Endothelial cell (in vitro differentiated cells): ENCODE data around the gene B4GALNT1. TPM values are rescaled to one million over a fixed set of nuclear protein-coding genes. Genes with fewer than 3 reads are reported as not detected.
A peak's percentile ranks its signal among the peaks of the same experiment; 100 is the strongest.

ENCODE experiments used
- DNase-seq: peaks from one replicate; pipeline ENCODE4 v3.0.0; 2021; ENCODE audit warnings: low spot score
- H3K27ac Mint-ChIP-seq: one replicate; pipeline ENCODE4 v1.8.0; 2021; ENCODE audit warnings: mixed read lengths, inconsistent platforms; ENCODE audit not compliant: unreplicated experiment
- H3K27me3 Mint-ChIP-seq: one replicate; pipeline ENCODE4 v1.8.0; 2021; ENCODE audit warnings: mild to moderate bottlenecking, moderate library complexity, mixed read lengths, inconsistent platforms; ENCODE audit not compliant: unreplicated experiment
- H3K36me3 Mint-ChIP-seq: one replicate; pipeline ENCODE4 v1.8.0; 2021; ENCODE audit warnings: mild to moderate bottlenecking, low read depth, mixed read lengths, inconsistent platforms; ENCODE audit not compliant: unreplicated experiment
- H3K4me1 Mint-ChIP-seq: one replicate; pipeline ENCODE4 v1.8.0; 2021; ENCODE audit warnings: mild to moderate bottlenecking, mixed read lengths, inconsistent platforms; ENCODE audit not compliant: unreplicated experiment
- H3K4me3 Mint-ChIP-seq: one replicate; pipeline ENCODE4 v1.8.0; 2021; ENCODE audit warnings: mild to moderate bottlenecking, mixed read lengths, inconsistent platforms; ENCODE audit not compliant: unreplicated experiment
- H3K9me3 Mint-ChIP-seq: one replicate; pipeline ENCODE4 v1.8.0; 2021; ENCODE audit warnings: mixed read lengths, inconsistent platforms; ENCODE audit not compliant: unreplicated experiment
- CTCF ChIP-seq: fragments of 200-600 bp; sonication (generic); IDR thresholded peaks from one replicate; pipeline ENCODE4 v1.5.0; 2021; ENCODE audit warnings: antibody characterized with exemption; ENCODE audit not compliant: unreplicated experiment
- total RNA-seq: library from RNA; stranded (reverse); fragmentation: NEBNext Ultra II Directional; extraction: Animal tissue kit (Norgen Biotek cat#: 25700); gene quantifications from one replicate; pipeline ENCODE4 v1.2.1, GENCODE V29; 2021; ENCODE audit not compliant: unreplicated experiment

Gene B4GALNT1
- total RNA-seq, 1 donor from 2014 or later, result 1.3 TPM

- H3K27me3 Mint-ChIP-seq, result peaks cover 12% of the 10 kb centered on the region
- H3K4me3 Mint-ChIP-seq, result peak overlapping the region; percentile 37
- peaks cover 20% of the 10 kb centered on the region for H3K4me1 Mint-ChIP-seq
- no peak overlapping the region for H3K27ac Mint-ChIP-seq
- DNase-seq, result no peak
- TF ChIP-seq CTCF, result no peak
- peaks cover 47% of the 10 kb centered on the region for H3K36me3 Mint-ChIP-seq
- no peaks in the 10 kb centered on the region for H3K9me3 Mint-ChIP-seq
These were observed 30.5 kb downstream of the B4GALNT1 start for GRCh38 chr12:57602544-57602943.

- no peaks in the 10 kb centered on the region for H3K9me3 Mint-ChIP-seq
- H3K27ac Mint-ChIP-seq, result no peak overlapping the region
- H3K4me3 Mint-ChIP-seq, result no peak overlapping the region
- H3K27me3 Mint-ChIP-seq, result peaks cover 9% of the 10 kb centered on the region
- no peak for DNase-seq
- H3K36me3 Mint-ChIP-seq, result peaks cover 53% of the 10 kb centered on the region
- H3K4me1 Mint-ChIP-seq, result peaks cover 15% of the 10 kb centered on the region
- no peak for TF ChIP-seq CTCF
These were observed 32.6 kb downstream of the B4GALNT1 start for GRCh38 chr12:57600395-57600794.

- peaks cover 20% of the 10 kb centered on the region for H3K36me3 Mint-ChIP-seq
- H3K4me3 Mint-ChIP-seq, result no peak overlapping the region
- H3K9me3 Mint-ChIP-seq, result no peaks in the 10 kb centered on the region
- peaks cover 11% of the 10 kb centered on the region for H3K27me3 Mint-ChIP-seq
- no peak for DNase-seq
- TF ChIP-seq CTCF, result no peak
- H3K27ac Mint-ChIP-seq, result no peak overlapping the region
- H3K4me1 Mint-ChIP-seq, result peaks cover 18% of the 10 kb centered on the region
These were observed 39.8 kb downstream of the B4GALNT1 start for GRCh38 chr12:57593187-57593586.

GRCh38 chr12:57592551-57593165 lies 40.3 kb downstream of the B4GALNT1 start:
- no peak for TF ChIP-seq CTCF
- H3K27ac Mint-ChIP-seq, result no peak overlapping the region
- H3K36me3 Mint-ChIP-seq, result peaks cover 18% of the 10 kb centered on the region
- H3K27me3 Mint-ChIP-seq, result peaks cover 11% of the 10 kb centered on the region
- no peak for DNase-seq
- peak overlapping the region; percentile 95 for H3K4me3 Mint-ChIP-seq
- H3K9me3 Mint-ChIP-seq, result no peaks in the 10 kb centered on the region
- peaks cover 18% of the 10 kb centered on the region for H3K4me1 Mint-ChIP-seq

- Mint-ChIP-seq H3K27ac (peak overlapping the region; percentile 83), H3K36me3 (peaks cover 13% of the 10 kb centered on the region)
- DNase-seq, result no peak
These were observed 41.1 kb downstream of the B4GALNT1 start for GRCh38 chr12:57591782-57592325.

More at GRCh38 chr12:57591782-57592325, 41.1 kb downstream of the B4GALNT1 start:
- Mint-ChIP-seq H3K4me3 (peak overlapping the region; percentile 95), H3K9me3 (no peaks in the 10 kb centered on the region), H3K4me1 (peaks cover 18% of the 10 kb centered on the region), H3K27me3 (peaks cover 11% of the 10 kb centered on the region)
- TF ChIP-seq CTCF, result no peak
